GM15510 (cell line): ENCODE results near the gene YARS1.

Source experiments
- POLR2A ChIP-seq: IDR thresholded peaks from 3 replicates; pipeline ENCODE4 v1.6.1; 2011; ENCODE audit warnings: borderline replicate concordance; ENCODE audit not compliant: insufficient read length; ENCODE audit errors: extremely low read depth

YARS1 gene

GRCh38 chr1:32798679-32799416 is 18.3 kb downstream of the YARS1 start:
- TF ChIP-seq POLR2A = no peak

- no peak for TF ChIP-seq POLR2A
These were observed 19.0 kb downstream of the YARS1 start for GRCh38 chr1:32798191-32798590.

- no peak for TF ChIP-seq POLR2A
These were observed 19.7 kb downstream of the YARS1 start for GRCh38 chr1:32797456-32797855.

- TF ChIP-seq POLR2A = no peak
These were observed 25.3 kb downstream of the YARS1 start for GRCh38 chr1:32791881-32792280.

DNA sequence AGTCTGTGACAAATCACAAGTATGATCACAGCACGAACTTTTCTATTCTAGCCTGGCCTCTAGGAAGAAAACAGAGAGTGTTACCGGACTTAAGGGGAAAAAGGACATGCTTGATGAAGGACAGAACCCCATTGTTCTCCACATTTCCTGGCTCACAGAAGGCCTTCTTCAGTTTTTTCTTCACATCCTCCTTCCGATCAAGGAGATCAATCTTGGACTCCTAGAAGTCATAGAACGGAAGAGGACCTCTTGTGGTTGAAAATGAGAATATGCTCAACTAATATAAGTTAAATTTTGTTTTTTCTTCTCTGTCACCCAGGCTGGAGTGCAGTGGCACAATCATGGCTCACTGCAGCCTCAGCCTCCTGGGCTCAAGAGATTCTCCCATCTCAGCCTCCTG is 30.3 kb downstream of the YARS1 start:
- no peak for TF ChIP-seq POLR2A

DNA sequence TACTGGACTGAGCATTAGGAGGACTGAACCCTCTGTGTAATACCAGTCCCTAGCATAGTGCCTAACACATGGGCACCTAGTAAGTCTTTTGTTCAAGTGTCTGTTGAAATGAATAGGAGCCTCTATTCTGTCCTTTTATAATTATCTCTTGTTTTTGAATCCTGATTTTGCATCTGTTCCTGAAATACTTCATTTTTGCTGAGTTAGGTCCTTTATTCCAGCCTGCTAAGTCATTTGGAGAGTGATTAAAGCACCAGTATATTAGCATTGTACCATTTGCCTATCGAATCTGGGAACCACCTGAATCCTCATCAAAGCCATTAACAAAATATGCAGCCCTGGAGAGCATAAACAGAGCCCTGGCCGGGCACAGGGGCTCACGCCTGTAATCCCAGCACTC is 32.3 kb downstream of the YARS1 start:
- no peak for TF ChIP-seq POLR2A

DNA sequence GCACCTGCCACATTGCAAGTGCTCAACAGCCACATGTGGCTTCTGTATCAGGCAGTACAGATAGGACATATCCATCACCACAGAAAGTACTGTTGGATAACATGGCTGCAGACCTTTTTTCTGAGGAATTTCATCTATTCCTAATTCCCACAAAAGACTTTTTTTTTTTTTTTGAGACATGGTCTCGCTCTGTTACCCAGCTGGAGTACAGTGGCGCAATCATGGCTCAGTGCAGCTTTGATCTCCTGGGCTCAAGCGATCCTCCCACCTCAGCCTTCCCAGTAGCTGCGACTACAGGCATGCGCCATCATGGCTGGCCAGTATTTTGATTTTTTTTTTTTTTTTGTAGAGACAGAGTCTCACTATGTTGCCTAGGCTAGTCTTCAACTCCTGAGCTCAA is 33.3 kb downstream of the YARS1 start:
- no peak for TF ChIP-seq POLR2A

- no peak for TF ChIP-seq POLR2A
These were observed 35.1 kb downstream of the YARS1 start for GRCh38 chr1:32782086-32782485.

DNA sequence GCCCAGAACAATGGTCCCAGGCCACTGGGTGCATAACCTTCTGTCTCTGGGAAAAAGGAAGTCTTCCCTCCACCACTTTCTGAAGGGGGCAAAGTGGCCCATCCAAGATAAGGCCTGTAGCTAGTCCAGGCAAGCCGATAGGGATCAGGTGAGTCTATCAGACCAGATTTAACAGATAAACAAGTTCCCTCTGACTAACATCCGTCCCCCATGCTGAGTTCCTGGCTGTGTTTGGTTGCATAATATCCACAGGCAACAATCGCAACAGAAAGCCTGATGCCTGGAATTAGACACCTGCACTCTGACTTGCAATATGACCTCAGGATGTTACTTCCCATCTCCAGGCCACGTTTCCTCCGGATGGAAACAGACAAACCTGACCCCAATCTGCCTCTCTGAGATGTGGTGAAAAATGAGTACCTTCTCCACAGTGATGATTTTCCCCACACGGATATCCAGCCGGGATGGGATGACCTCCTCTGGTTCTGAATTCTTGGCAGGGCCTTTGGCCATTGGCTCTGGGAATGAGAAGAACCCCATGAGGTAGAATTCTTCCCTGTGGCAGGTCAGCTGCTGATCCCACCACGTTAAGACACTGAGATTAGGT is 36.4 kb downstream of the YARS1 start:
- no peak for TF ChIP-seq POLR2A

DNA sequence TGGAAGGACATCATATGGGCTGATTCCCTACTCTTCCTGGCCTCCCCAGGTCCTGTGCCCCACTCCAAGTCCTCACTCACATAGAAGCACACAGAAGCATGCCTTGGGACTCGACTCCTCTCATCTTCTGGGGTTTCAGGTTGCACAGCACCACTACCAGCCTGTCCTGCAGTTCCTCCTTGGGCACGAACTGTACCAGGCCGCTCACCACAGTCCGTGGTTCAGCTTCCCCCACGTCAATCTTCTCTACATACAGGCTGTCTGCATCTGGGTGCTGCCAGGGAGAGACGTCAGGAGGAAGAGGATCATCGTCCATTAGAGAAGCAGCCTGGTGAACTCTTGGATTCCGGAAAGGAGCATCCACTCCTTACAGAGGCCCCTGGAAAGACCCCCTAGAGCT is 37.2 kb downstream of the YARS1 start:
- no peak for TF ChIP-seq POLR2A

- no peak for TF ChIP-seq POLR2A
These were observed 37.9 kb downstream of the YARS1 start for GRCh38 chr1:32779242-32779641.

GRCh38 chr1:32775640-32776337 is 41.4 kb downstream of the YARS1 start:
- TF ChIP-seq POLR2A = no peak

GRCh38 chr1:32774950-32775634 is 42.1 kb downstream of the YARS1 start:
- TF ChIP-seq POLR2A = no peak

DNA sequence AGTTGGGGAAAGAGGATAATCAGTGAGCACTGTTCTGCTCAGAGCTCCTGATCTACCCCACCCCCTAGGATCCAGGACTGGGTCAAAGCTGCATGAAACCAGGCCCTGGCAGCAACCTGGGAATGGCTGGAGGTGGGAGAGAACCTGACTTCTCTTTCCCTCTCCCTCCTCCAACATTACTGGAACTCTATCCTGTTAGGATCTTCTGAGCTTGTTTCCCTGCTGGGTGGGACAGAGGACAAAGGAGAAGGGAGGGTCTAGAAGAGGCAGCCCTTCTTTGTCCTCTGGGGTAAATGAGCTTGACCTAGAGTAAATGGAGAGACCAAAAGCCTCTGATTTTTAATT is 42.7 kb downstream of the YARS1 start:
- no peak for TF ChIP-seq POLR2A

GRCh38 chr1:32773764-32774463 is 43.2 kb downstream of the YARS1 start:
- TF ChIP-seq POLR2A = no peak
